Activated effector memory CD4-positive, alpha-beta T cell treated with Interleukin-2 at 50 U/mL for 16 hours (primary cell): ENCODE data around the gene NIPAL4.

Experiments used
- DNase-seq: peaks from one replicate; pipeline ENCODE4 v3.0.0-alpha.2; 2020

Gene NIPAL4

GRCh38 chr5:157518963-157519362 lies 59.0 kb downstream of the NIPAL4 start:
- no peak for DNase-seq

GRCh38 chr5:157519579-157520253 lies 59.7 kb downstream of the NIPAL4 start:
- no peak for DNase-seq

DNA sequence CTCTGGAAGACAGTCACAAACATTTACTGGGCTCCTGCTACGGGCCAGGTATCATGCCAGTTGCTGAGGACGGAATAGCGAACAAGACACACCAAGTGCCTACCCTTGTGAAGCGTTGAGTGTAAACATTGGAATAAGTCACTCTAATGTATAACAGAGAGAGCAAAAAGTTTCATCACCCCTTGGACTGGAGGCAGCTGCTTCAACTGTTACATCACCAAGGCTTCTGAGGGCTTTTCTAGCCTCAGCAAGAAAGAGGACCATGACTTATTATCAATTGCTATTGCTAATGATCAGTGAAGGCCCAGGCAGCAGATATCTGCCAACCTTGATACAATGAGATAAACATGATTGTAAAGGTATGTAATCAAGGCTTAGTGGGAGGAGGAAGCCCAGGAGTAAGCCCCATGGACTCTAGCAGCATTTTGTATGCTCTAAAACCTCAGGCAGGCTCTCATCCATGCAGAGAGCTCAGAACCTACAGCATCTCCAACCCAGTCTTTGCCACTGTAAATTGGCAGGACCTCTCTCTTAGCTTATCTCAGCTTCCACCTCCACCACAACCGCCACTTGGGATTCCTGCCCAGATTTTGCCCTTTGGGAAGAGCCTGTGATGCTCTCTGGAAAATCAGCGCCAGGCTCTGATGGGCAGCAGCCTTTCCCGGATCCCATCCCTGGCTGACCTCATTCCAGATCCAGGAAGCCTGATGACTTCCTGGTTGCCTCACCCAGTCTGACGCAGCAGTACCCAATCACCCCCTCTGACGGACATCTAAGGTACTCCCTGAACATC lies 61.1 kb downstream of the NIPAL4 start:
- DNase-seq: no peak

DNA sequence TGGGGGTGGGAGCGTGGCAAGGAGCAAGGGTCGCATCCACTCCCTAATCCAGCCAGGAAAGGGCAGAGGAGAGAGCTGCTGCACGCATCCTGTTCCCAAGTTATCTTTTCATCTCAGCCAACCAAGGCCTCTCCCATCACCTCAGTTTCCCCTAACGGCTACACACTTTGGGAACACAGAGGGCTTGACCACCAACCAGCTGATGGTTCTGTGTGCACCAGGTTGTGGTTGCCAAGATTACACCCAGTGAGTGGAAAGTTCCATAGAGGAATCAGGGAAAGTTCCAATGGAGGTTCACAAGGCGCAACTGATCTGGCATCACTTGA lies 61.7 kb downstream of the NIPAL4 start:
- DNase-seq: no peak

DNA sequence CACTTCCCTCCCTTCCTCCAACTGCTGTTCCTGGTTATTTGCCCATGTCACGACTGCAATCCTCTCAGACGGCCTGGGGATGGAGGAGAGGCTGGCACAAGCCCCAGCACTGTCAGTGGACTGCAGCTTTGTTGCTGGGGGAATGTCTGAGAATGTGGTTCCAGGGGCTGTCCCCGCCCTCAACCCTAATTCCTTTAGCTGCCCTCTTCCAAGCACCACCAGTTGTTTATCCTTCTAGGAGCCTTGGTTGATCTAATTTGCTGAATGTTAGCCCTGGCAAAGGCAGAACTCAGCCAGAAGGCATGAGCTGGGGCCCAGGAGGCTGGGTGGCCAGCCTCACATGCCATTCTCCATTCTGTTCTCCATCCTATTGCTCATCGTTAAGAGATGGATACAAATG lies 64.0 kb downstream of the NIPAL4 start:
- no peak for DNase-seq
